Panc1 (cell line): Measurements from ENCODE around the gene KLK4. TPM values are rescaled to one million over a fixed set of nuclear protein-coding genes. Genes with fewer than 3 reads are reported as not detected.

Experiments used
- ATAC-seq: fragments of 200-7000 bp; cut with Tn5 transposase; 2 replicates; pipeline ENCODE4 v1.9.1; 2020; ENCODE audit warnings: mild to moderate bottlenecking, moderate library complexity
- BruUV-seq: library from RNA; stranded (reverse); fragments of 400-500 nt; replicated peaks from 2 replicates; lab custom pipeline; 2021; lab: Mats Ljungman, UMichigan
- CTCF ChIA-PET: fragments of 300-600 bp; sonication (Branson Sonifier 250); formaldehyde crosslinking; loops from one replicate; lab custom pipeline; 2022; ENCODE audit warnings: antibody characterized with exemption; lab: Charles Lee
- POLR2A ChIA-PET: fragments of 300-600 bp; sonication (Branson Sonifier 250); formaldehyde crosslinking; loops from one replicate; lab custom pipeline; 2022; ENCODE audit warnings: antibody characterized with exemption; lab: Charles Lee
- DNase-seq: peaks from one replicate; pipeline ENCODE4 v3.0.0-alpha.2; 2010; ENCODE audit warnings: low read depth, low spot score
- H3K27ac ChIP-seq: 2 replicates; pipeline ENCODE4 v1.5.1; 2011; ENCODE audit warnings: mild to moderate bottlenecking, low read length, inconsistent platforms
- H3K27me3 ChIP-seq: fragments of 200-500 bp; sonication (Bioruptor generic); 2 replicates; pipeline ENCODE4 v1.6.0; 2014; ENCODE audit warnings: low read length, inconsistent platforms; ENCODE audit not compliant: control insufficient read depth, insufficient read depth
- H3K36me3 ChIP-seq: fragments of 200-500 bp; sonication (Bioruptor generic); 2 replicates; pipeline ENCODE4 v1.5.1; 2014; ENCODE audit warnings: inconsistent platforms, mild to moderate bottlenecking, low read length, moderate library complexity; ENCODE audit not compliant: control insufficient read depth, insufficient read depth
- H3K4me1 ChIP-seq: 2 replicates; pipeline ENCODE4 v1.5.1; 2011; ENCODE audit warnings: inconsistent platforms, mild to moderate bottlenecking, low read length, moderate library complexity; ENCODE audit not compliant: control insufficient read depth, insufficient read depth
- H3K4me3 ChIP-seq, 2 experiments: 2 replicates each; pipeline ENCODE4 v1.5.1; 2011 to 2012; ENCODE audit warnings: low read depth in 2 of 2, low read length in 2 of 2, mild to moderate bottlenecking in 2 of 2, inconsistent platforms in 1 of 2, moderate library complexity in 1 of 2
- H3K9me3 ChIP-seq: fragments of 200-500 bp; sonication (Bioruptor generic); 2 replicates; pipeline ENCODE4 v1.5.1; 2014; ENCODE audit warnings: low read depth, mild to moderate bottlenecking, inconsistent platforms, low read length, moderate library complexity; ENCODE audit not compliant: control insufficient read depth, insufficient read depth
- CTCF ChIP-seq: fragments of 450-650 bp; IDR thresholded peaks from 2 replicates; pipeline ENCODE4 v1.5.1; 2017; ENCODE audit warnings: mild to moderate bottlenecking
- POLR2AphosphoS5 ChIP-seq: IDR thresholded peaks from 2 replicates; pipeline ENCODE4 v1.6.1; 2012; ENCODE audit warnings: mild to moderate bottlenecking, low read depth, low read length, moderate library complexity
- REST ChIP-seq, 2 experiments: IDR thresholded peaks; 2 replicates each; pipeline ENCODE4 v1.6.1; 2011 to 2012; ENCODE audit warnings: low read depth in 2 of 2, control low read depth in 1 of 2, low read length in 1 of 2, mild to moderate bottlenecking in 1 of 2, moderate library complexity in 1 of 2; ENCODE audit not compliant: insufficient read depth in 1 of 2
- SIN3A ChIP-seq: IDR thresholded peaks from 2 replicates; pipeline ENCODE4 v1.6.1; 2012; ENCODE audit warnings: low read depth, mild to moderate bottlenecking, low read length, moderate library complexity, borderline replicate concordance; ENCODE audit not compliant: insufficient read depth
- TCF7L2 ChIP-seq: IDR thresholded peaks from 2 replicates; pipeline ENCODE4 v1.6.1; 2011; ENCODE audit warnings: mild to moderate bottlenecking, low read depth, low read length, inconsistent platforms
- in situ Hi-C: cut with HindIII; loops from 2 replicates; pipeline ENCODE4 v1.10.0; 2016; ENCODE audit warnings: low sequenced_read_pairs, low pct_unique_long_range_greater_than_20kb
- intact Hi-C: fragments of 100-400 bp; cut with micrococcal nuclease; formaldehyde crosslinking; loops from one replicate; pipeline ENCODE4 v1.10.0; 2022; ENCODE audit not compliant: unreplicated experiment
- total RNA-seq: library from RNA; stranded (reverse); gene quantifications from one replicate; pipeline ENCODE4 v1.2.1, GENCODE V29; 2021; ENCODE audit not compliant: unreplicated experiment

KLK4 gene
- total RNA-seq, 1 experiment from 2014 or later: not detected

DNA sequence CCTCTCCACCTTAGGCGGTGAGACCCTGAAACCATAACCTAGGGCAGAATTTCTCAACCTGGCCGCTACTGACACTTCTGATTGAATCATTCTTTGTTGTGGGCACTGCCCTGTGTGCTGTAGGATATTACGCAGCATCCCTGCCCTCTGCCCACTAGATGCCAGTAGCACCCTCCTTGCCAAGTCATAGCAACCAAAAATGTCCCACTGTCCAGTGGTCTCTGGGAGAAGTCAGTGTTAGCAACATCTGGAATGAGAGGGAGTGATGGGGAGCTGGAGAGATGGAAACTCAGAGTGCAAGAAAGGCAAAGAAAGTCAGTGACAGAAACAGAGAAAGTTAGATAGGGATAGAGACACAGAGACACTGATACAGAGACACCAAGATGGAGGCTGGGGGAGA lies 13.6 kb downstream of the KLK4 start:
- CTCF ChIA-PET: no interaction called here
- intact Hi-C loops: no loop called here
- no peak for ATAC-seq

DNA sequence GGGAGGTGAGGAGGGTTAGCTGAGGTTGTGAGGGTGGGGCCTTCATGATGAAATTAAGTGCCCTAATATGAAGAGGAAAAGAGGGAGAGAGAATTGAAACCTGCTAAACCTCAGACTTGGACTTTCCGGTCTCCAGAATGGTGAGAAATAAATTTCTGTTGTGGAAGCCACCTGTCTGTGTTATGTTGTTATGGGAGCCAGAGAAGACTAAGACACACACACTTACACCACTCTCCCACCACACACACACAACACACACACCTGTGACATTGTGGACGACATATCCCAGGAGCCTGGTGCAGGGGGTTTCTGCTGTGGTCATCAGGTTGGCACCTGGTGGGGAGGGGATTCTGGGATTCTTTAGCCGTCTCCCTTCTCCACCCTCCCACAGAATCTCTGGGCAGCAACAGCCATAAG lies 14.0 kb downstream of the KLK4 start:
- TF ChIP-seq POLR2AphosphoS5: no peak
- TF ChIP-seq CTCF: no peak
- no peak for TF ChIP-seq SIN3A
- TF ChIP-seq TCF7L2: no peak
- no peak for TF ChIP-seq REST (IDR thresholded peaks at IDR 0.05; ENCODE audit: insufficient read depth in 1 of 2, low read depth in 2 of 2, low read length in 1 of 2)
- intact Hi-C loops: no loop called here
- no peak overlapping the region for H3K27ac ChIP-seq
- DNase-seq (no peak), ATAC-seq (no peak)
- no peaks in the 10 kb centered on the region for H3K4me1 ChIP-seq
- ChIA-PET CTCF (no interaction called here), POLR2A (no interaction called here)
- H3K9me3 ChIP-seq: no peaks in the 10 kb centered on the region
- in situ Hi-C loops: no loop called here
- no peaks in the 10 kb centered on the region for H3K27me3 ChIP-seq
- BruUV-seq: no TSS peak
- no peak overlapping the region for H3K4me3 ChIP-seq
- no peaks in the 10 kb centered on the region for H3K36me3 ChIP-seq

More for the DNA sequence above, 13.6 kb downstream of the KLK4 start:
- TF ChIP-seq TCF7L2 (no peak), POLR2AphosphoS5 (no peak), CTCF (no peak), SIN3A (no peak), REST (IDR thresholded peaks at IDR 0.05; ENCODE audit: insufficient read depth in 1 of 2, low read depth in 2 of 2, low read length in 1 of 2) (no peak)
- H3K4me3 ChIP-seq: no peak overlapping the region
- POLR2A ChIA-PET: no interaction called here
- in situ Hi-C loops: no loop called here
- BruUV-seq: no TSS peak
- no peaks in the 10 kb centered on the region for H3K27me3 ChIP-seq
- no peak overlapping the region for H3K27ac ChIP-seq
- no peak for DNase-seq
- H3K4me1 ChIP-seq: no peaks in the 10 kb centered on the region
- H3K9me3 ChIP-seq: no peaks in the 10 kb centered on the region
- H3K36me3 ChIP-seq: no peaks in the 10 kb centered on the region
